HEK293T (cell line): Measurements from ENCODE around the gene NPFFR2.
"Not testable (repeated sequence)": the region's sequence is repeated elsewhere in the genome, so short reads cannot be mapped to it uniquely, and the experiment has no call there.

Experiments
- CTCF ChIA-PET: fragments of 350-600 bp; formaldehyde crosslinking; extraction: SDS; loops from one replicate; lab custom pipeline; 2021; ENCODE audit warnings: antibody characterized with exemption, inconsistent platforms; lab: Yijun Ruan, JAX
- POLR2A ChIA-PET: fragments of 350-600 bp; formaldehyde crosslinking; extraction: SDS; loops from one replicate; lab custom pipeline; 2020; ENCODE audit warnings: antibody characterized with exemption, inconsistent platforms; lab: Yijun Ruan, JAX
- DNase-seq: peaks from one replicate; pipeline ENCODE4 v3.0.0; 2012; ENCODE audit warnings: mixed read lengths; ENCODE audit errors: extremely low spot score
- ARNT ChIP-seq: fragments of 450-650 bp; IDR thresholded peaks from 2 replicates; pipeline ENCODE4 v1.6.1; 2017; ENCODE audit warnings: mild to moderate bottlenecking
- BHLHE40 ChIP-seq: fragments of 450-650 bp; IDR thresholded peaks from 2 replicates; pipeline ENCODE4 v1.6.1; 2016; ENCODE audit warnings: mild to moderate bottlenecking, moderate library complexity, borderline replicate concordance
- CTBP1 ChIP-seq: fragments of 450-650 bp; IDR thresholded peaks from 2 replicates; pipeline ENCODE4 v1.6.1; 2016; ENCODE audit warnings: borderline replicate concordance
- ELF4 ChIP-seq: fragments of 450-650 bp; IDR thresholded peaks from 2 replicates; pipeline ENCODE4 v1.6.1; 2017; ENCODE audit warnings: antibody characterized with exemption
- FOXA1 ChIP-seq: fragments of 450-650 bp; IDR thresholded peaks from 2 replicates; pipeline ENCODE4 v1.6.1; 2016; ENCODE audit warnings: mild to moderate bottlenecking
- FOXK2 ChIP-seq: fragments of 450-650 bp; IDR thresholded peaks from 2 replicates; pipeline ENCODE4 v1.6.1; 2016; ENCODE audit warnings: mild to moderate bottlenecking
- FOXM1 ChIP-seq: fragments of 450-650 bp; IDR thresholded peaks from 2 replicates; pipeline ENCODE4 v1.6.1; 2017; ENCODE audit warnings: mild to moderate bottlenecking, borderline replicate concordance
- HDGF ChIP-seq: fragments of 450-650 bp; IDR thresholded peaks from 2 replicates; pipeline ENCODE4 v1.6.1; 2017; ENCODE audit warnings: antibody characterized with exemption, borderline replicate concordance
- L3MBTL2 ChIP-seq: fragments of 450-650 bp; conservative IDR thresholded peaks from 2 replicates; pipeline ENCODE4 v1.6.1; 2016; ENCODE audit warnings: mild to moderate bottlenecking
- LEF1 ChIP-seq: fragments of 450-650 bp; IDR thresholded peaks from 2 replicates; pipeline ENCODE4 v1.6.1; 2017; ENCODE audit warnings: mild to moderate bottlenecking, borderline replicate concordance
- NFRKB ChIP-seq: fragments of 450-650 bp; IDR thresholded peaks from 2 replicates; pipeline ENCODE4 v1.6.1; 2016; ENCODE audit warnings: mild to moderate bottlenecking, moderate library complexity
- SP1 ChIP-seq: fragments of 450-650 bp; IDR thresholded peaks from 2 replicates; pipeline ENCODE4 v1.6.1; 2017
- SUZ12 ChIP-seq: fragments of 450-650 bp; IDR thresholded peaks from 2 replicates; pipeline ENCODE4 v1.6.1; 2016; ENCODE audit warnings: mild to moderate bottlenecking
- TARDBP ChIP-seq: fragments of 450-650 bp; IDR thresholded peaks from 2 replicates; pipeline ENCODE4 v1.6.1; 2016
- ZNF384 ChIP-seq: fragments of 450-650 bp; IDR thresholded peaks from 2 replicates; pipeline ENCODE4 v1.6.1; 2016
- TF ChIP-seq, protein P1 (sequence below): fragments of 450-650 bp; IDR thresholded peaks from 2 replicates; pipeline ENCODE4 v1.6.1; 2016

NPFFR2 gene

DNA sequence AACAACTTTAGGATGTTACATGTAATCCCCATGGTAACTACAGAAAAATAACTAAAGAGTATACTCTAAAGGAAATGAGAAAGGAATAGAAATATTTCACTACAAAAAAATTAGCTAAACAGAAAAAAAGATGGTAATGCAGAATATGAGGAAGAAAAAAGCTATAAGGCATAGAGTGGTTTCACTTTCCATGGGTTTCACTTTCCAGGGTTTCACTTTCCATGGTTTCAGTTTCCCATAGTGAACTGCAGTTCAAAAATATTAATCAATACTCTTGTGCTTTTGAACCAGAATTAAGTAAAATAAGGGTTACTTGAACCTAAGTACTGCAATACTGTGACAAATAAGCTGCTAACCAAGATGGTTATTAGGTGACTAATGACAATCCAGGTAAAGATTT, 42.0 kb downstream of the NPFFR2 start:
- CTCF ChIA-PET = no interaction called here

DNA sequence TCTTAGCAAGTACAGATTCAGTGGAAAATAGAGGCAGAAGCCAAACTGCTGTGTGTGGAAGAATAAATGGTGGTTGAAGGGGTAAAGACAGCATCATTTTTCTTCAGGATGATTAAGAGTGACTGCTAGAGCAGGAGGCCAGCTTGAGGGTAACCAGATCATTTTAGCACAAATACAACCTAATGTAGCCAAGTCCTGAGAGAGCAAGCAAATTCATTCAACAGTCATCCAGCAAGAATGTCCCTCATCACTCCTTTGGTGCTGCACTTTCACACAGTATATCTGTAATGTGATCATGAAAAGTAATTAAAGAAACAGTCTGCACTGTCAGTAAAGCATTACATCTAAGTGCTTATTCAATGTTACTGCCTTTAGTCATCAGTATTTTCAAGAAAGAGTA, 44.8 kb downstream of the NPFFR2 start:
- ChIA-PET CTCF (no interaction called here), POLR2A (no interaction called here)
- no peak for TF ChIP-seq ARNT
- no peak for DNase-seq

More for the DNA sequence above, 42.0 kb downstream of the NPFFR2 start:
- TF ChIP-seq ELF4 (no peak), TARDBP (no peak), FOXM1 (no peak), FOXA1 (no peak), CTBP1 (no peak), ZNF384 (no peak), SP1 (no peak), BHLHE40 (no peak), HDGF (no peak), ARNT (no peak), LEF1 (no peak), L3MBTL2 (no peak), FOXK2 (no peak), NFRKB (no peak), SUZ12 (no peak)
- TF ChIP-seq, protein P1, sequence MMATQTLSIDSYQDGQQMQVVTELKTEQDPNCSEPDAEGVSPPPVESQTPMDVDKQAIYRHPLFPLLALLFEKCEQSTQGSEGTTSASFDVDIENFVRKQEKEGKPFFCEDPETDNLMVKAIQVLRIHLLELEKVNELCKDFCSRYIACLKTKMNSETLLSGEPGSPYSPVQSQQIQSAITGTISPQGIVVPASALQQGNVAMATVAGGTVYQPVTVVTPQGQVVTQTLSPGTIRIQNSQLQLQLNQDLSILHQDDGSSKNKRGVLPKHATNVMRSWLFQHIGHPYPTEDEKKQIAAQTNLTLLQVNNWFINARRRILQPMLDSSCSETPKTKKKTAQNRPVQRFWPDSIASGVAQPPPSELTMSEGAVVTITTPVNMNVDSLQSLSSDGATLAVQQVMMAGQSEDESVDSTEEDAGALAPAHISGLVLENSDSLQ = no peak
- DNase-seq = no peak
- POLR2A ChIA-PET = no interaction called here

DNA sequence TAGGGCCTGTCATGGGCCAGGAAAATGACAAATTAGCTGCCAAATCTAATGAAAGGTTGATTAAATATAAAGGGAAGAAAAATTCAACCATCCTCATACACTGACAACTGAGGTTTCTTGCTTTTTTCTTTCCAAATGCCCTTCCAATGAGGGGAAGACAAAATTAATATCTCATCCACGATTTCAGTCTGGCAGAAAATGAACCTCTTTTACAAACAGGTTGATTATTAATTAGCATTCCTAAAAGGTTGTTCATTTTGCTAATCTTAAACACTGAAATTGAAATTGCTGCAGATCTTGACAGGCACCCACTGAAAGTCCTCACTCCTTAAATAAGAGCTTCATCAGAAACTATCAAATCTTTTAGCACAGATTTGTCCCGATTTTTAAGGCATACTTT, 45.5 kb downstream of the NPFFR2 start:
- DNase-seq = no peak
- CTCF ChIA-PET = no interaction called here
- POLR2A ChIA-PET = no interaction called here
- no peak for TF ChIP-seq LEF1
- no peak for TF ChIP-seq L3MBTL2

DNA sequence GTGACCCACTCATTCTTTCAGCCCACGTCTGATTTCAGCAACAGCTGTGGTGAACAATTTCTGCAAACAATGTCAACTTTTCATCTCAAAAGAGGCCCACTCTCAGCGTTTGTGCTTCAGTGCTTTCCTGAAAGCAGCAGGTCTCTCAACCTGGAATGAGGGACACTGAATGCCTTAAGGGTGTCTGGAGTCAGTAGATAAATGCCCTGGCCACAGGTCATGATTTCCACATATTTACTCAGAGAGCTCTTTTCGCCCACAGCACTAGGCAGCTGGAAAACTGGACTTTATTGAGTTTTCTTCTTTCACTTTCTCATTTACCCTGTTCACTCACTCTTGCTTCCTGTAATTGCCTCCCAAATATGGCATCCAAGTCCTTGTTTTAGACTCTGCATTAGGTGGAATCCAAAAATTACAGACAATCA, 52.8 kb downstream of the NPFFR2 start:
- DNase-seq = no peak
- TF ChIP-seq FOXM1 (no peak), BHLHE40 (no peak), FOXA1 (no peak), FOXK2 (no peak), ZNF384 (no peak), SP1 (no peak), CTBP1 (no peak), HDGF (no peak), LEF1 (no peak), NFRKB (no peak), ARNT (no peak), SUZ12 (no peak), TARDBP (no peak), ELF4 (no peak), L3MBTL2 (no peak)
- TF ChIP-seq, protein P1 = no peak
- POLR2A ChIA-PET = no interaction called here
- CTCF ChIA-PET = no interaction called here

DNA sequence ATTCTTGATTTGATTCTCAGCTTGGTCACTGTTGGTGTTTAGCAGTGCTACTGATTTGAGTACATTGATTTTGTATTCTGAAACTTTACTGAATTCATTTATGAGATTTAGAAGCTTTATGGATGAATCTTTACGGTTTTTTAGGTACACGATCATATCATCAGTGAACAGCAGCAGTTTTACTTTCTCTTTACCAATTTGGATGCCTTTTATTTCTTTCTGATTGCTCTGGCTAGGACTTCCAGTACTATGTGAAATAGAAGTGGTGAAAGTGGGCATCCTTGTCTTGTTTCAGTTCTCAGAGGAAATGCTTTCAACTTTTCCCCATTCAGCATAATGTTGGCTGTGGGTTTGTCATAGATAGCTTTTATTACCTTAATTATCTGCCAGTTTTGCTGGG, 58.8 kb downstream of the NPFFR2 start:
- CTCF ChIA-PET, POLR2A ChIA-PET, DNase-seq: not testable (repeated sequence)

DNA sequence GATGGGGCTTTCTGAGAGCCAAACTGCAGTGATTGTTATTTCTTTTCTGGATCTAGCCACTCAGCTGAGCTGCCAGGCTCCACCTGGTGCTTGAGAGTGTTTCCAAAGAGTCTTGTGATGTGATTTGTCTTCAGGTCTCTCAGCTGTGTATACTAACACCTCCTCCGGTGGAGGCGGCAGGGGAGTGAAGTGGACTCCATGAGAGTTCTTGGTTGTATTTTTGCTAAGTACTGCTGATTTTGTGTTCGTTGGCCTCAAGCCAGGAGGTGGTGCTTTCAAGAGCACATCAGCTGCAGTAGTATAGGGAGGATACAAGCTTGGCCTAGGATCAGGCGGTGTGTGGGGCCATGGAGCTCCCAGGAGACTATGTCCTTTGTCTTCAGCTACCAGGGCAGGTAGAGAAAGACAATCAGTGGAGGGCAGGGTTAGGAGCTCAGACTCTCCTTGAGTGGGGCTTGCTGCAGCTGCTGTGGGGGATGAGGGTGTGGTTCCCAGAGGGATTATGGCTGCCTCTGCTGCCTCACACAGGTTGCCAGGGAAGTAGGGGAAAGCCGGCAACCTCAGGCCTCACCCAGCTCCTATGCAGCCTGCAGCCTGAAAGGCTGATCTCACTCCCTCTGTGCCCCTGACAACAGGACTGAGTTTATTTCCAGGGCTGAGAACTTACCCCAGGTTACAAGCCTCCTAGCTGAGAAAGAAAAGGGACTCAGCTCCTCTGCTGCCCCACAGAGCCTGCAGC, 62.4 kb downstream of the NPFFR2 start:
- CTCF ChIA-PET = no interaction called here

DNA sequence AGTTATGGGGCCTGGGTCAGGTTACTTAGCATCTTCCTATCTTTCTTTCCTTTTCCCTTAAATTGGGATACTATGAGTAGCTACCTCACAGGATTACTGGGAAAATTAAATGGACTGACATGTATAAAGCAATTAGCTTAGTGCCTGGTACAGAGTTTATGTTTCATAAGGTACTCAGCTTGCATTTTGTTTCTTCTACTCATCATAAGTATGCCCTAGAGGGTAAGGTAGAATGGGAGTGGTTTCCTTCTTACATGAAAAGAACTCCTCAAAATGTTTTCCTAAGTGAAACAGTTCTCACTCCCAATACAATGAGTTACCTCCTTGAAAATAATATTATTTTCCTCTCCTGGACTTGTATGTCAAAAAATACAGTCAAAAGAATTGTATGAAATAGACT, 75.7 kb downstream of the NPFFR2 start:
- CTCF ChIA-PET = no interaction called here
- POLR2A ChIA-PET = no interaction called here
- no peak for TF ChIP-seq FOXA1
- TF ChIP-seq, protein P1 = no peak
- no peak for TF ChIP-seq FOXK2
- TF ChIP-seq NFRKB = no peak
- TF ChIP-seq HDGF = no peak
- TF ChIP-seq ARNT = no peak
- TF ChIP-seq FOXM1 = no peak
- TF ChIP-seq L3MBTL2 = no peak
- no peak for TF ChIP-seq ELF4
- no peak for TF ChIP-seq SP1
- TF ChIP-seq BHLHE40 = no peak
- no peak for TF ChIP-seq LEF1
- no peak for TF ChIP-seq CTBP1
- no peak for DNase-seq

More for the DNA sequence above, 62.4 kb downstream of the NPFFR2 start:
- DNase-seq = no peak
- TF ChIP-seq BHLHE40 = no peak
- POLR2A ChIA-PET = no interaction called here
